Measurements from ENCODE around the gene COG1. TPM values are rescaled to one million over a fixed set of nuclear protein-coding genes. Genes with fewer than 3 reads are reported as not detected.

Gene COG1
- total RNA-seq, 2 donors from 2014 or later: 32.1 to 34.1 TPM

DNA sequence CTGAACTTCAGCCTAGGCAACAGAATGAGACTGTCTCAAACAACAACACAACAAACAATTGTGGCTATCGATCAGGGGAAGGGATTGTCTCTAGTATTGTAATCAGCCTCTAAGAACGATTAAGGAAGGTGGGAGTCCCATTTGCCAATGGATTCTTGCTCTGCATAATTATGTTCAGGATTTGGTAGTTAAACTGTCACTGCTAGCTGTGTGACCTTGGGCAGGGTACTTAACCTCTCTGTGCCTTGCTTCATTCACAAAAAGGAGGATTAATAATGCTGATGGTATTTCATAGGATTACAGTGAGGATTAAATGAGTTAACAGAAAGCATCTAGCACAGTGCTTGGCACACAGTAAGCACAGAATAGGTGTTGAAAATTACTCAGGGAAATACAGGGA, 34.7 kb upstream of the COG1 start:
- peaks cover 3% of the 10 kb centered on the region for H3K27me3 ChIP-seq (replicated peaks; ENCODE audit: insufficient read depth)
- no peaks in the 10 kb centered on the region for H3K36me3 ChIP-seq
- H3K9me3 ChIP-seq: no peaks in the 10 kb centered on the region
- DNase-seq (ENCODE audit: low spot score): no peak
- H3K4me1 ChIP-seq (ENCODE audit: control insufficient read depth in 1 of 2, low read depth in 2 of 2): no peaks in the 10 kb centered on the region
- no peak overlapping the region for H3K4me3 ChIP-seq
- ATAC-seq (ENCODE audit: insufficient number of reproducible peaks, low FRiP score, low read depth): no peak
- H3K27ac ChIP-seq: no peak overlapping the region
- TF ChIP-seq, protein P1, sequence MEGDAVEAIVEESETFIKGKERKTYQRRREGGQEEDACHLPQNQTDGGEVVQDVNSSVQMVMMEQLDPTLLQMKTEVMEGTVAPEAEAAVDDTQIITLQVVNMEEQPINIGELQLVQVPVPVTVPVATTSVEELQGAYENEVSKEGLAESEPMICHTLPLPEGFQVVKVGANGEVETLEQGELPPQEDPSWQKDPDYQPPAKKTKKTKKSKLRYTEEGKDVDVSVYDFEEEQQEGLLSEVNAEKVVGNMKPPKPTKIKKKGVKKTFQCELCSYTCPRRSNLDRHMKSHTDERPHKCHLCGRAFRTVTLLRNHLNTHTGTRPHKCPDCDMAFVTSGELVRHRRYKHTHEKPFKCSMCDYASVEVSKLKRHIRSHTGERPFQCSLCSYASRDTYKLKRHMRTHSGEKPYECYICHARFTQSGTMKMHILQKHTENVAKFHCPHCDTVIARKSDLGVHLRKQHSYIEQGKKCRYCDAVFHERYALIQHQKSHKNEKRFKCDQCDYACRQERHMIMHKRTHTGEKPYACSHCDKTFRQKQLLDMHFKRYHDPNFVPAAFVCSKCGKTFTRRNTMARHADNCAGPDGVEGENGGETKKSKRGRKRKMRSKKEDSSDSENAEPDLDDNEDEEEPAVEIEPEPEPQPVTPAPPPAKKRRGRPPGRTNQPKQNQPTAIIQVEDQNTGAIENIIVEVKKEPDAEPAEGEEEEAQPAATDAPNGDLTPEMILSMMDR (IDR thresholded peaks at IDR 0.05): no peak

- Histone ChIP-seq H3K4me1 (ENCODE audit: control insufficient read depth in 1 of 2, low read depth in 2 of 2) (peaks cover 17 to 21% of the 10 kb centered on the region in 2 donors), H3K27ac (no peak overlapping the region), H3K27me3 (replicated peaks; ENCODE audit: insufficient read depth) (peaks cover 5% of the 10 kb centered on the region), H3K4me3 (no peak overlapping the region), H3K9me3 (no peaks in the 10 kb centered on the region), H3K36me3 (no peaks in the 10 kb centered on the region)
- DNase-seq (ENCODE audit: low spot score) (no peak), ATAC-seq (ENCODE audit: insufficient number of reproducible peaks, low FRiP score, low read depth) (no peak)
- TF ChIP-seq, protein P1 (IDR thresholded peaks at IDR 0.05): no peak
Measured at GRCh38 chr17:73160980-73161630, 31.8 kb upstream of the COG1 start.

DNA sequence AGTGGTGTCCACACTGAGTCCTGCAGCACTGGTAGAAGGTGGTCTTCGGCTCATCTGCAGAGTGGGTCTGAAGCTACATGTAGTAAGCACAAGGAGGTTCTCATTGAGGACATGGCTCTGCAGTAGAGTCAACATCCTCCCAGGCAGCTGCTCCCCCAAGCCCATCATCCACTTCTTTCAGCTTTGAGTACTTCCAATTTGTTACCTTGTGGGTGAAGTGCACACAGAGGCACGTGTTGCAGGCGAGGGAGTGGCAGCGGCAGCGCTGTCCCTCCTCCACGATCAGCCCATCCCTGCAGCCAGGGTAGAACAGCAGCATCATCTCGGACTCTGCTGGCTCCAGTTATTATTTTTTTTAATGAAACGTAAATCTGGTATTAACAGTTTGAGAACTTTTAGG, 29.8 kb upstream of the COG1 start:
- DNase-seq (ENCODE audit: low spot score): no peak
- TF ChIP-seq, protein P1 (IDR thresholded peaks at IDR 0.05): no peak
- H3K9me3 ChIP-seq: no peaks in the 10 kb centered on the region
- H3K4me1 ChIP-seq (ENCODE audit: control insufficient read depth in 1 of 2, low read depth in 2 of 2): peaks cover 17 to 29% of the 10 kb centered on the region in 2 donors
- H3K27me3 ChIP-seq (replicated peaks; ENCODE audit: insufficient read depth): peaks cover 5% of the 10 kb centered on the region
- H3K27ac ChIP-seq: no peak overlapping the region
- no peaks in the 10 kb centered on the region for H3K36me3 ChIP-seq
- ATAC-seq (ENCODE audit: insufficient number of reproducible peaks, low FRiP score, low read depth): no peak
- no peak overlapping the region for H3K4me3 ChIP-seq

DNA sequence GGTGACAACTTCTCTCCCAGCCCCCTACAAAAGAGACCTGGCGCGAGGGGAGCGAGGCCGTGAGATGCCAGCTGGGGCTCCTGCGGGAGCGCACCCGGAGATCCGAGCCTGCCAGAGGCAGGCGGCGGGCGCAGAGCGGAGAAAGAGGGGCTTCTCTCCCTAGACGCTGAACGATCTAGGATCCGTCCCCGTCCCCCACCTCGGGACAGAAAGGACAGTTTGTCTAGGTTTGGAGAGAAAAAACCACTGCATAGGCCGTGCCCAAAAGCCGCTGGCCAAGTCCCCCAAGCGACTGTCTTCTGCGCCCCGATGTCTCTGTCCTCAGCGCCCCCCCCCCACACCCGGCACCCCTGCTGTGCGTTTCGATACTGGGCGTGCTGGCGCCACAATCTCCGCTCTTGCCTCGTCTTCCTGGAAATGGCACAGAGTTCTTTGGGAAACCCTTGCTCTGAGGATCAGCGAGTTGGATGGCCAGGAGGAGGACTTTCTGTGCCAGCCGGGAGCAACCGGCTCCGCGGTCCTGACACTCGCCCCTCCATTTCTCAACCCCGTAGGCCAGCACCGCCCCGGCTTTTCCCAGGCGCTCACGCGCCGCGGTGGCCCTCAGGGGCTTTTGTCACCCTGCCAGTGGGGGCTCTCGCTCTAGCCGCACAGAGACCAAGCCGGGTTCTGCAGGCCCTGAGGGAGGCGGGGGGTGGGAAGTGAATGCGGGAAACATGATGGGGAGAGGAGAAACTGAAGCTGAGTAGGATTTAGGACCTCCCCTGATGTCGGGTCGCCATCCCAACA, 27.0 kb upstream of the COG1 start:
- Histone ChIP-seq H3K4me3 (peak overlapping the region; percentile 59), H3K27ac (no peak overlapping the region), H3K4me1 (ENCODE audit: control insufficient read depth in 1 of 2, low read depth in 2 of 2) (peaks cover 17 to 29% of the 10 kb centered on the region in 2 donors), H3K9me3 (no peaks in the 10 kb centered on the region), H3K36me3 (no peaks in the 10 kb centered on the region), H3K27me3 (replicated peaks; ENCODE audit: insufficient read depth) (peaks cover 5% of the 10 kb centered on the region)
- no peak for DNase-seq (ENCODE audit: low spot score)
- TF ChIP-seq, protein P1 (IDR thresholded peaks at IDR 0.05): no peak
- no peak for ATAC-seq (ENCODE audit: insufficient number of reproducible peaks, low FRiP score, low read depth)

GRCh38 chr17:73166731-73167581, 25.9 kb upstream of the COG1 start:
- Histone ChIP-seq H3K4me3 (peak overlapping the region; percentile 59), H3K27ac (no peak overlapping the region), H3K27me3 (replicated peaks; ENCODE audit: insufficient read depth) (peaks cover 5% of the 10 kb centered on the region), H3K4me1 (ENCODE audit: control insufficient read depth in 1 of 2, low read depth in 2 of 2) (peaks cover 17 to 29% of the 10 kb centered on the region in 2 donors), H3K9me3 (no peaks in the 10 kb centered on the region), H3K36me3 (no peaks in the 10 kb centered on the region)
- ATAC-seq (ENCODE audit: insufficient number of reproducible peaks, low FRiP score, low read depth): no peak
- DNase-seq (ENCODE audit: low spot score): no peak
- TF ChIP-seq, protein P1 (IDR thresholded peaks at IDR 0.05): no peak
